Measurements from ENCODE around the gene RNASE2.

RNASE2 gene

DNA sequence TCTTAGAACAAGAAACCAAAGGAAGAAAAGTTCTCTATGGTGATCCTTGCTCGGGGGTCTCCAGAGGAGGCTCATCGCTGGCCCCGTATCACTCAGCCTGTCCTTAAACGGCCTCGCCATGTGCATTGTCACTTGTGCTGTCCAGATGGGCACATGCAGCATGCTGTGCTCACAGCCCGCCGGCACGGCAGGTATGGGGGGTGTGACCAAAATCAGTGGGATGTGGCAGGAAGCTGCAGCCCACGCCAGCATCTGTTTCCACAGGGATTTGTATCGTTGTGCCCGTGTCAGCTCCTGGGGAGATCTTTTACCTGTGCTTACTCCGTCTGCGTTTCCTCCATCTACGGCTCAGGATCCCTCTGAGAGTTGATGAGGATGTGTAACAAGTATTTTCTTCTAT, 41.2 kb downstream of the RNASE2 start:
- no peaks in the 10 kb centered on the region for H3K27me3 Mint-ChIP-seq
- H3K4me3 Mint-ChIP-seq = no peak overlapping the region
- ATAC-seq (ENCODE audit: low read depth) = no peak
- H3K4me1 Mint-ChIP-seq = peaks cover 6% of the 10 kb centered on the region
- peaks cover 32% of the 10 kb centered on the region for H3K36me3 Mint-ChIP-seq
- no peak for DNase-seq (ENCODE audit: low spot score in 2 of 2)
- no peaks in the 10 kb centered on the region for H3K9me3 Mint-ChIP-seq
- H3K27ac Mint-ChIP-seq = no peak overlapping the region

DNA sequence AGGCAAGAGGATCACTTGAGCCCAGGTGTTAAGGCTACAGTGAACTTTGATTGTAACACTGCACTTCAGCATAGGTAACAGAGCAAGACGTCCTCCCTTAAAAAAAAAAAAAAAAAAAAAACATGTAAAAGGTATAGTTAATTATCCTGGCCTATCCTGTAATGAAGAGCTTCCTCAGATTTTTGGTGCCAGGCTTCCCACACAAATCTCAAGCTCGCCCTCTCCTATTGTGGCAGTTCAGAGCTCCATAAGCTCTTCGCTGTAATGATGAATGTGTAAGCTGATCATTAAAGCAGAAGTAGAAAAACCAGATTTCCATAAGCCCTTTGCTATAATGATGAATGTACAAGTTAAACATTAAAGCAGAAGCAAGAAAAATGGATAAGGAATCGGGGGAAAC, 41.8 kb downstream of the RNASE2 start:
- Mint-ChIP-seq H3K27ac (no peak overlapping the region), H3K9me3 (no peaks in the 10 kb centered on the region), H3K27me3 (no peaks in the 10 kb centered on the region), H3K4me3 (no peak overlapping the region), H3K4me1 (peaks cover 3% of the 10 kb centered on the region), H3K36me3 (peaks cover 29% of the 10 kb centered on the region)
- DNase-seq (ENCODE audit: low spot score in 2 of 2) (no peak), ATAC-seq (ENCODE audit: low read depth) (no peak)

DNA sequence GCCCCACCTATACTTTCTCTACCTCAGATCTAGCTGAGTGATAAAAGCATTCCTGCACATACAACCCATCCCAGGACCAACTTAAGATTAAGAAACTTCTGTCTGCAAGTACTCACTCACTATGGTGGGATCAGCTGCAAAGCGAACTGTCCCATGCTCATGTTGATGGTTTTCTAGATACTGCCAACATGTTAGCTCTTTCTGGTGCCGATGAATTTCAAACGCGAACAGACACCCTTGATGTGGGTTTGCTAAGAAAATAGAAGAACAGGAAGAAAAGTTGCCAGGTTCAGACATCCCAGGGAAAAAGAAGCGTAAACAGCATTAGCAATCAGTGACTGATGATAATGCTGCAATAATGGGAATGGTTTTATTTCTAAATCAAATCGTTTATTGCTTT, 42.3 kb downstream of the RNASE2 start:
- no peak overlapping the region for H3K27ac Mint-ChIP-seq
- ATAC-seq (ENCODE audit: low read depth) = no peak
- H3K9me3 Mint-ChIP-seq = no peaks in the 10 kb centered on the region
- H3K36me3 Mint-ChIP-seq = peaks cover 29% of the 10 kb centered on the region
- no peak for DNase-seq (ENCODE audit: low spot score in 2 of 2)
- no peak overlapping the region for H3K4me3 Mint-ChIP-seq
- no peaks in the 10 kb centered on the region for H3K27me3 Mint-ChIP-seq
- H3K4me1 Mint-ChIP-seq = peaks cover 3% of the 10 kb centered on the region

DNA sequence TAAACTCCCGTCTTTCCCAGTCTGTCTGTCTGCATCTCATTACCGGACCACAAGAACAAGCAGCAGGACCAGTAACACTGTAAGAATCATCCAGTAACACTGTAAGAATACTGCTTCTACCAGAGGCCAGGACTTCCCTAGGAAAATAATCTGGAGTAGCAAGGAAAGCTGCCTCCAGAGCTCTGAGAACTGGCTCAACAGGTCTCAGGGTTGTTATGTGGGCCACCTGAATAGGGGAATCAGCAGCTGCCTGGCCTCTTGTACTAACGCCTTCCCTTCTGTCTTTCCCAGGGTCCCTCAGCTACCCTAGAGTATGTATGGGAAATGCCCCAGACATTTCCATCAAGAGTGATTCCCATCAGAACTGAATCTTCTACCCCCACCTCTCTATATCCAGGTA, 42.9 kb downstream of the RNASE2 start:
- Mint-ChIP-seq H3K4me1 (peaks cover 3% of the 10 kb centered on the region), H3K27ac (no peak overlapping the region)

DNA sequence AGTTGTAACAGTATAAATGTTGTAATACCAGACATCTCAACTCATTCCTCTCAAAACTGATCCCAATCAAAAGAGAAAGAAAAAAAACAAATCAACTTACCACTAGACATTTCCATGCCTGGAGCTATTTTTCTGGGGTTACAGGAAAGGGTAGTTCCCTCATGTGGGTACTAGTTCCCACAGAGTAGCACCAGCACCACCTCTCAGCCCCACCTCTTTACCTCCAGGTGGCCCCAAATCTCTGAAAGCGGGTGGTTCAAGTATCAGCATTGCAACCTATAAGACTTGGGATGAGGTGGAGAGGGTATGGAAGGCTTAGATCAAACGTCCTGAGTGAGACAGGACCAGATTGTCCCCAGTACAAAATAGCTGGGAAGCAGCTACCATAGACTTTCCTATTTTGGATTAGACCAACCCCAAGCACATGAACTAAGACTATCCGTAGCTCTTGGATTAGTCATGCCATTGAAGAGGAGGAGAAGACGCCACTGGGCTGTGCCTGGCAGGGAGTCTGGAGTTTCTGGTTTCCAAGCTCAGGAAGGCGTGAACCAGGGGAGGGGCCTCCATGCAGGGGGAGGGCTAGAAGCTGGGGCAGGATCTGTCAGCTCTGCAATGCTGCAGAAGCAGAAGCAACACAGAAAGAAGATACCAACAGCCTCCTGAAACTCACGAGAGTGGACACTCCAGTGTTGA, 43.5 kb downstream of the RNASE2 start, which contains the start of gene SLC39A2:
Gene SLC39A2, plus strand, starts transcription at position 620 of the 693 bp plus-strand sequence. CDS start 154 bp downstream, outside the sequence.
- no peak within 1 kb of the TSS for H3K27ac Mint-ChIP-seq
- ATAC-seq (ENCODE audit: low read depth) (no peak), DNase-seq (ENCODE audit: low spot score in 2 of 2) (no peak)
- no peaks in the 10 kb centered on the region for H3K9me3 Mint-ChIP-seq
- H3K27me3 Mint-ChIP-seq = no peaks in the 10 kb centered on the region
- H3K36me3 Mint-ChIP-seq = peaks cover 23% of the 10 kb centered on the region
- H3K4me3 Mint-ChIP-seq = no peak within 1 kb of the TSS
- peaks cover 2% of the 10 kb centered on the region for H3K4me1 Mint-ChIP-seq

More for the DNA sequence above, 42.9 kb downstream of the RNASE2 start:
- H3K4me3 Mint-ChIP-seq = no peak overlapping the region
- peaks cover 25% of the 10 kb centered on the region for H3K36me3 Mint-ChIP-seq
- no peak for ATAC-seq (ENCODE audit: low read depth)
- DNase-seq (ENCODE audit: low spot score in 2 of 2) = no peak
- no peaks in the 10 kb centered on the region for H3K27me3 Mint-ChIP-seq
- no peaks in the 10 kb centered on the region for H3K9me3 Mint-ChIP-seq

DNA sequence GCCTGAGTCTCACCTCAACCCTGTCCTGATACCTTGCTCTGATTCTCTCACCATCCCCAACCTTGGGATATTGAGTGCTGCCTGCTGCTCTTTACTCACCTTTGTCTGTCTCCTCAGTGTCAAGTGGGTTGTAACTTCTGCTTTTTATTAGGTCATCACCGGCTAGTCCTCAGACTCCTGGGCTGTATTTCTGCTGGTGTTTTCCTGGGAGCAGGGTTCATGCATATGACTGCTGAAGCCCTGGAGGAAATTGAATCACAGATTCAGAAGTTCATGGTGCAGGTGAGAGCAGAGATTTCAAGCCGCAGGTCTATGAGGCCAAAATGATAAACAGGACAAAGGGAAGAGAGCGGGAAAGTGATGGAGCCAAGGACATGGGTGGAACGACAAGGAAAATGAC, 44.3 kb downstream of the RNASE2 start:
- H3K9me3 Mint-ChIP-seq = no peaks in the 10 kb centered on the region
- peaks cover 16% of the 10 kb centered on the region for H3K36me3 Mint-ChIP-seq
- no peak for ATAC-seq (ENCODE audit: low read depth)
- no peaks in the 10 kb centered on the region for H3K4me1 Mint-ChIP-seq
- H3K27ac Mint-ChIP-seq = no peak overlapping the region
- no peak overlapping the region for H3K4me3 Mint-ChIP-seq
- no peak for DNase-seq (ENCODE audit: low spot score in 2 of 2)
- H3K27me3 Mint-ChIP-seq = no peaks in the 10 kb centered on the region

DNA sequence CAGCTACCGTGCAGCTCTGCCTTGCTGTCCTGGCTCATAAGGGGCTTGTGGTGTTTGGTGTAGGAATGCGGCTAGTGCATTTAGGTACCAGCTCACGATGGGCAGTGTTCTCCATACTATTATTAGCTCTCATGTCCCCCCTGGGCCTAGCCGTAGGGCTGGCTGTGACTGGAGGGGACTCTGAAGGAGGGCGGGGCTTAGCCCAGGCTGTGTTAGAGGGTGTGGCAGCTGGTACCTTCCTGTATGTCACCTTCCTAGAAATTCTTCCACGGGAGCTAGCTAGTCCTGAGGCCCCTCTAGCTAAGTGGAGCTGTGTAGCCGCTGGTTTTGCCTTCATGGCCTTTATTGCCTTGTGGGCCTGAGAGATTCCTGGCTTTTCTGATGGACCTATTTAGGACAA, 45.9 kb downstream of the RNASE2 start:
- no peak overlapping the region for H3K27ac Mint-ChIP-seq
- no peak overlapping the region for H3K4me3 Mint-ChIP-seq
- ATAC-seq (ENCODE audit: low read depth) (no peak), DNase-seq (ENCODE audit: low spot score in 2 of 2) (no peak)
- no peaks in the 10 kb centered on the region for H3K4me1 Mint-ChIP-seq
- H3K9me3 Mint-ChIP-seq = no peaks in the 10 kb centered on the region
- H3K27me3 Mint-ChIP-seq = no peaks in the 10 kb centered on the region
- peaks cover 4% of the 10 kb centered on the region for H3K36me3 Mint-ChIP-seq

DNA sequence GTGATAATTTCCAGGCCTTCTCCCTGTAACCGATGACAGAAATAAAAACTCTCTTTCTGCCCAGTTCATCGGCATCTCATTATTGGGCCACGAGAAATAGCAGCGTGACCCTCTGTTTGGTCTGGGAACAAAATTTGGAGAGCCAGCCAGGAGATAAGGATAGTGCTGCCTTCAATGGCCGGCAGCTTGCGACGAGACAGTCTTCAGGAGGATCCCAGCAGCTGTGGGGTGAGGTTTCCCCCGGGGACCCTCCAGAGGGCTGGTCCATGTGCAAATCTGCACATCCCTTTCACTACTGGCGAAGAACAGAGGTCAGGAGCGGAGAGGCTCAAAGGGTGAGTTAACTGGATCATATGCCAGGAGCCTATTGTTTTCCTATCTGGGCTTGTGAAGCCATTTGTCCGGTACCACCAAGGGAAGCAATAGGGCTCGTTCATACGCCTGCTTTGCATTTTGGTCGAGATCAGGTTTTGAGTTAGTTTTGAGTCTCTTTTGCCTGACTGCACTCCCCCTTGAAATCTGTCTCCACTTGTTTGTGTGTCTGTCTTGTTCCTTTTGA, 48.6 kb downstream of the RNASE2 start:
- no peaks in the 10 kb centered on the region for H3K4me1 Mint-ChIP-seq
- H3K27ac Mint-ChIP-seq = no peak overlapping the region
- DNase-seq (ENCODE audit: low spot score in 2 of 2) = no peak
- no peaks in the 10 kb centered on the region for H3K9me3 Mint-ChIP-seq
- H3K27me3 Mint-ChIP-seq = no peaks in the 10 kb centered on the region
- H3K36me3 Mint-ChIP-seq = no peaks in the 10 kb centered on the region
- ATAC-seq (ENCODE audit: low read depth) = no peak
- no peak overlapping the region for H3K4me3 Mint-ChIP-seq

Data from memory B cell (primary cell).